ENCODE measurements around the gene MRI1. TPM values are rescaled to one million over a fixed set of nuclear protein-coding genes. Genes with fewer than 3 reads are reported as not detected.

The MRI1 gene
- total RNA-seq, 1 experiment from 2014 or later, result 33.8 TPM

DNA sequence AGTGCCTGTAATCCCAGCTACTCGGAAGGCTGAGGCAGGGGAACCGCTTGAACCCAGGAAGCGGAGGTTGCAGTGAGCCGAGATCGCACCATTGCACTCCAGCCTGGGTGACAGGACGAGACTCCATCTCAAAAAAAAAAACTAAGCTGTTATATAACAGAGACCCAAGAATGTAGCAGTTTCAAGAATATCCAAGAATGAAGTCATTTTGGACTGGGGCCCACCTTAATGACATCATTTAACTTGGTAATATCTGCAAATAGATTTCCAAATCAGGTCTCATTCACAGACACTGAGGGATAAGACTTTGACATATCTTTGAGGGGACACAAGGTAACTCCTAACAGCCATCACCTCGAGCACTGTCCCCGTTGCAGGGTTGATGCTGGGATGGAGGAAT is 36.5 kb upstream of the MRI1 start:
- CTCF ChIA-PET, result no interaction called here
- no peaks in the 10 kb centered on the region for H4K20me1 ChIP-seq (ENCODE audit: insufficient read depth)
- no peak overlapping the region for H3K4me3 ChIP-seq

DNA sequence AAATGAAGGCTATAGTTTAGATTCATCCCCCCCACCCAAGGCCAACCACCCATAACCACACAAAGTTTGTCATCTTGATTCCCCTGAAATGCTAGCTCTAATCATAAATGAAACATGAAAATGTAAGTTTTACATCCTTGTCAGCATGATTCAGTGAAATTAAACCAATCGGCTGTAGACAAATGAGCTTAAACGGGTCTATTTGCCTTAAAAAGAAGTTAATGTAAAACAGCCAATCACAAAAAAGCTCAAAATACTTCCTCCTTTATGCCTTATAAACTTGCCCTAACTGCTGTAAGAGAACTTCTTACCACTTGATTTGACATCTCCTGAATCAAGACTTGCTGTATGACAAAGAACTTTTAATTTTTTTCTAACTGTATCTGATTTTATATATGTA is 34.5 kb upstream of the MRI1 start:
- no peaks in the 10 kb centered on the region for H4K20me1 ChIP-seq (ENCODE audit: insufficient read depth)
- H2AFZ ChIP-seq, result peak overlapping the region; percentile 41
- ChIA-PET CTCF (interaction anchor here (0.6 kb wide), 1 partner anchor 1577 kb away, joined by 3 read pairs; no protein-coding TSS in a partner anchor), POLR2A (ENCODE audit: unreplicated experiment) (interaction anchor here (0.6 kb wide), 1 partner anchor 114 kb away, joined by 4 read pairs; no protein-coding TSS in a partner anchor)
- intact Hi-C loops (cut with micrococcal nuclease; ENCODE audit: unreplicated experiment), result loop anchor here (5.0 kb wide), 1 partner anchor 132 kb away; no protein-coding TSS in a partner anchor
- H3K9me2 ChIP-seq (ENCODE audit: insufficient read depth), result no peaks in the 10 kb centered on the region
- no TSS peak for BruUV-seq (replicated peaks)
- no peaks in the 10 kb centered on the region for H3K36me3 ChIP-seq (ENCODE audit: low read depth)
- no peaks in the 10 kb centered on the region for H3K27me3 ChIP-seq (ENCODE audit: insufficient read depth, low read depth)
- peaks cover 28% of the 10 kb centered on the region for H3K4me1 ChIP-seq (replicated peaks; ENCODE audit: insufficient read depth)
- DNase-seq, result peak in 1 of 2 experiments; percentile 46
- TF ChIP-seq CTCF (conservative IDR thresholded peaks at IDR 0.05), result no peak
- TF ChIP-seq EZH2 (IDR thresholded peaks at IDR 0.05; ENCODE audit: low read depth), result no peak
- H3K4me2 ChIP-seq, result peak overlapping the region; percentile 87
- peak overlapping the region; percentile 97 for H3K27ac ChIP-seq
- H3K4me3 ChIP-seq, result no peak overlapping the region
- H3K9me3 ChIP-seq (ENCODE audit: insufficient read depth, low read depth), result no peaks in the 10 kb centered on the region
- peaks cover 48% of the 10 kb centered on the region for H3F3A ChIP-seq (ENCODE audit: insufficient read depth, low read depth)
- H3K79me2 ChIP-seq (ENCODE audit: low read depth), result peaks cover 19% of the 10 kb centered on the region

More for the DNA sequence above, 36.5 kb upstream of the MRI1 start:
- no peak for DNase-seq
- intact Hi-C loops (cut with micrococcal nuclease; ENCODE audit: unreplicated experiment), result no loop called here
- Histone ChIP-seq H3K4me2 (no peak overlapping the region), H3K9me3 (ENCODE audit: insufficient read depth, low read depth) (no peaks in the 10 kb centered on the region), H3F3A (ENCODE audit: insufficient read depth, low read depth) (peaks cover 47% of the 10 kb centered on the region), H3K36me3 (ENCODE audit: low read depth) (no peaks in the 10 kb centered on the region), H3K27ac (no peak overlapping the region), H3K27me3 (ENCODE audit: insufficient read depth, low read depth) (no peaks in the 10 kb centered on the region), H3K4me1 (replicated peaks; ENCODE audit: insufficient read depth) (peaks cover 28% of the 10 kb centered on the region), H2AFZ (no peak overlapping the region), H3K79me2 (ENCODE audit: low read depth) (peaks cover 11% of the 10 kb centered on the region), H3K9me2 (ENCODE audit: insufficient read depth) (no peaks in the 10 kb centered on the region)
- BruUV-seq (replicated peaks), result no TSS peak
- TF ChIP-seq EZH2 (IDR thresholded peaks at IDR 0.05; ENCODE audit: low read depth) (no peak), CTCF (conservative IDR thresholded peaks at IDR 0.05) (no peak)
- POLR2A ChIA-PET (ENCODE audit: unreplicated experiment), result no interaction called here

GRCh38 chr19:13731147-13731964 is 33.0 kb upstream of the MRI1 start:
- Histone ChIP-seq H2AFZ (peak overlapping the region; percentile 97), H3K79me2 (ENCODE audit: low read depth) (peaks cover 19% of the 10 kb centered on the region), H3K36me3 (ENCODE audit: low read depth) (no peaks in the 10 kb centered on the region), H3K4me2 (peak overlapping the region; percentile 87), H3K27me3 (ENCODE audit: insufficient read depth, low read depth) (no peaks in the 10 kb centered on the region), H3K4me3 (peak overlapping the region; percentile 93), H3K9me3 (ENCODE audit: insufficient read depth, low read depth) (no peaks in the 10 kb centered on the region), H4K20me1 (ENCODE audit: insufficient read depth) (no peaks in the 10 kb centered on the region), H3F3A (ENCODE audit: insufficient read depth, low read depth) (peaks cover 48% of the 10 kb centered on the region), H3K4me1 (replicated peaks; ENCODE audit: insufficient read depth) (peaks cover 28% of the 10 kb centered on the region), H3K27ac (peak overlapping the region; percentile 97), H3K9me2 (ENCODE audit: insufficient read depth) (no peaks in the 10 kb centered on the region)
- CTCF ChIA-PET, result interaction anchor here (0.5 to 1.0 kb wide), 7 partner anchors 10 to 887 kb away, joined by 3 to 27 read pairs (median 4); partner anchors contain the start of gene ASF1B
- POLR2A ChIA-PET (ENCODE audit: unreplicated experiment), result interaction anchor here (0.5 to 1.1 kb wide), 7 partner anchors 16 to 470 kb away, joined by 3 to 7 read pairs (median 6); partner anchors contain the start of gene MRI1
- peak; percentile 94 to 97 for DNase-seq
- intact Hi-C loops (cut with micrococcal nuclease; ENCODE audit: unreplicated experiment), result loop anchor here (1.0 to 5.0 kb wide), 2 partner anchors 16 to 131 kb away; a partner anchor contains a TSS
- BruUV-seq (replicated peaks), result no TSS peak
- TF ChIP-seq CTCF (conservative IDR thresholded peaks at IDR 0.05) (no peak), EZH2 (IDR thresholded peaks at IDR 0.05; ENCODE audit: low read depth) (no peak)
